HCT116 (cell line): ENCODE measurements around the gene GFPT2. TPM values are rescaled to one million over a fixed set of nuclear protein-coding genes. Genes with fewer than 3 reads are reported as not detected.
A peak's percentile ranks its signal among the peaks of the same experiment; 100 is the strongest.

Source experiments
- ATAC-seq: fragments of 200-7000 bp; cut with Tn5 transposase; 2 replicates; pipeline ENCODE4 v1.9.1; 2020; ENCODE audit warnings: mild to moderate bottlenecking, moderate library complexity
- BruUV-seq: library from RNA; stranded (reverse); fragments of 400-500 nt; replicated peaks from 2 replicates; lab custom pipeline; 2021; lab: Mats Ljungman, UMichigan
- CTCF ChIA-PET: fragments of 300-600 bp; sonication (Branson Sonifier 250); formaldehyde crosslinking; loops from one replicate; lab custom pipeline; 2021; ENCODE audit warnings: antibody characterized with exemption; lab: Charles Lee
- POLR2A ChIA-PET: fragments of 300-600, 350-600 bp; sonication (Branson Sonifier 250); formaldehyde crosslinking; loops from one replicate; lab custom pipeline; 2021; ENCODE audit warnings: antibody characterized with exemption; lab: Charles Lee
- RAD21 ChIA-PET, 2 experiments: fragments of 300-600 bp; sonication (Branson Sonifier 250); formaldehyde crosslinking; loops; one replicate each; lab custom pipeline; 2023; ENCODE audit warnings: low total read pairs in 2 of 2; ENCODE audit not compliant: uncharacterized antibody in 2 of 2, unreplicated experiment in 2 of 2, low non-redundant PET in 1 of 2; lab: Charles Lee
- DNase-seq: peaks from one replicate; pipeline ENCODE4 v3.0.0-alpha.2; 2010; ENCODE audit warnings: low read depth, low spot score
- H2AFZ ChIP-seq: fragments of 200-600 bp; shearing (Covaris generic), sonication (generic); 2 replicates; pipeline ENCODE4 v1.6.1; 2017; ENCODE audit warnings: low read depth, mixed run types, mixed read lengths, antibody characterized with exemption, low read length; ENCODE audit not compliant: poor library complexity, severe bottlenecking
- H3K27ac ChIP-seq: 2 replicates; pipeline ENCODE4 v1.5.1; 2012; ENCODE audit warnings: low read depth, low read length
- H3K27me3 ChIP-seq: fragments of 200-600 bp; sonication (generic); 2 replicates; pipeline ENCODE4 v1.6.1; 2016; ENCODE audit warnings: mixed run types, low read length, mixed read lengths; ENCODE audit not compliant: insufficient read depth
- H3K36me3 ChIP-seq, 2 experiments: fragments of 200-500 bp in 1 of 2; fragments of 200-600 bp in 1 of 2; sonication (Bioruptor generic) in 1 of 2; sonication (generic) in 1 of 2; 2 replicates each; pipeline versions ENCODE4 v1.5.1 to v1.6.1; 2014 to 2016; ENCODE audit warnings: low read length in 2 of 2, inconsistent platforms in 1 of 2, mixed read lengths in 1 of 2, mixed run types in 1 of 2; ENCODE audit not compliant: insufficient read depth in 2 of 2, control insufficient read depth in 1 of 2
- H3K4me1 ChIP-seq, 2 experiments: fragments of 200-600 bp in 1 of 2; sonication (generic) in 1 of 2; 2 replicates each; pipeline versions ENCODE4 v1.5.1 to v1.6.1; 2012 to 2017; ENCODE audit warnings: low read length in 2 of 2, inconsistent platforms in 1 of 2, mild to moderate bottlenecking in 1 of 2, mixed read lengths in 1 of 2, mixed run types in 1 of 2, moderate library complexity in 1 of 2; ENCODE audit not compliant: insufficient read depth in 2 of 2, control insufficient read depth in 1 of 2
- H3K4me2 ChIP-seq: fragments of 200-600 bp; sonication (generic); 2 replicates; pipeline ENCODE4 v1.6.1; 2017; ENCODE audit warnings: mixed run types, low read length, mixed read lengths
- H3K4me3 ChIP-seq, 2 experiments: fragments of 200-600 bp in 1 of 2; sonication (generic) in 1 of 2; replicated peaks in 1 of 2; 2 replicates each; pipeline ENCODE4 v1.5.1; 2011 to 2016; ENCODE audit warnings: low read length in 2 of 2, control low read depth in 1 of 2, low read depth in 1 of 2, mild to moderate bottlenecking in 1 of 2, mixed read lengths in 1 of 2, mixed run types in 1 of 2
- H3K79me2 ChIP-seq: fragments of 200-600 bp; sonication (generic); 2 replicates; pipeline ENCODE4 v1.6.1; 2017; ENCODE audit warnings: mild to moderate bottlenecking, mixed run types, low read length, moderate library complexity, mixed read lengths; ENCODE audit not compliant: insufficient read depth
- H3K9ac ChIP-seq: fragments of 200-600 bp; sonication (generic); 2 replicates; pipeline ENCODE4 v1.6.1; 2016; ENCODE audit warnings: low read length, mixed read lengths
- H3K9me2 ChIP-seq: fragments of 200-600 bp; sonication (generic), shearing (Covaris generic); 2 replicates; pipeline ENCODE4 v1.6.1; 2017; ENCODE audit warnings: mixed run types, mild to moderate bottlenecking, moderate library complexity; ENCODE audit not compliant: insufficient read depth
- H3K9me3 ChIP-seq, 2 experiments: fragments of 200-500 bp in 1 of 2; fragments of 200-600 bp in 1 of 2; sonication (Bioruptor generic) in 1 of 2; sonication (generic) in 1 of 2; 2 replicates each; pipeline ENCODE4 v1.6.1; 2014 to 2017; ENCODE audit warnings: low read length in 2 of 2, mixed read lengths in 2 of 2, inconsistent platforms in 1 of 2, low read depth in 1 of 2, mild to moderate bottlenecking in 1 of 2, mixed run types in 1 of 2, moderate library complexity in 1 of 2; ENCODE audit not compliant: control insufficient read depth in 1 of 2, insufficient read depth in 1 of 2
- H4K20me1 ChIP-seq: fragments of 200-600 bp; sonication (generic), shearing (Covaris generic); 2 replicates; pipeline ENCODE4 v1.6.1; 2017; ENCODE audit warnings: mixed run types, mild to moderate bottlenecking, moderate library complexity; ENCODE audit not compliant: insufficient read depth
- CBX3 ChIP-seq: IDR thresholded peaks from 2 replicates; pipeline ENCODE4 v1.6.1; 2012; ENCODE audit warnings: low read depth
- CTCF ChIP-seq, 3 experiments: fragments of 200-600 bp in 1 of 3; sonication (generic) in 1 of 3; IDR thresholded peaks in 2 of 3; conservative IDR thresholded peaks in 1 of 3; 2 replicates each; pipeline ENCODE4 v1.5.1; 2012 to 2017; ENCODE audit warnings: low read depth in 2 of 3, low read length in 2 of 3, antibody characterized with exemption in 1 of 3, borderline replicate concordance in 1 of 3, control low read depth in 1 of 3, mild to moderate bottlenecking in 1 of 3, mixed read lengths in 1 of 3, mixed run types in 1 of 3, moderate library complexity in 1 of 3; ENCODE audit not compliant: insufficient read depth in 1 of 3
- EGR1 ChIP-seq: IDR thresholded peaks from 2 replicates; pipeline ENCODE4 v1.6.1; 2012; ENCODE audit warnings: low read depth
- ELF1 ChIP-seq: IDR thresholded peaks from 2 replicates; pipeline ENCODE4 v1.6.1; 2012; ENCODE audit warnings: low read depth, borderline replicate concordance
- EZH2 ChIP-seq: fragments of 200-600 bp; sonication (generic); IDR thresholded peaks from 2 replicates; pipeline ENCODE4 v1.6.1; 2017; ENCODE audit warnings: antibody characterized with exemption, mixed run types
- EZH2phosphoT487 ChIP-seq: fragments of 200-600 bp; IDR thresholded peaks from 2 replicates; pipeline ENCODE4 v1.6.1; 2018; ENCODE audit warnings: antibody characterized with exemption, borderline replicate concordance
- FOSL1 ChIP-seq: IDR thresholded peaks from 2 replicates; pipeline ENCODE4 v1.6.1; 2012; ENCODE audit warnings: low read depth
- POLR2A ChIP-seq: IDR thresholded peaks from 2 replicates; pipeline ENCODE4 v1.7.0; 2011; ENCODE audit warnings: borderline replicate concordance; ENCODE audit not compliant: insufficient read depth, insufficient read length; ENCODE audit errors: extremely low read depth
- RAD21 ChIP-seq: IDR thresholded peaks from 2 replicates; pipeline ENCODE4 v1.6.1; 2012; ENCODE audit warnings: low read depth, mild to moderate bottlenecking
- REST ChIP-seq: IDR thresholded peaks from 2 replicates; pipeline ENCODE4 v1.6.1; 2012; ENCODE audit warnings: low read depth
- SIN3A ChIP-seq: IDR thresholded peaks from 2 replicates; pipeline ENCODE4 v1.6.1; 2012; ENCODE audit warnings: low read depth
- SP1 ChIP-seq: IDR thresholded peaks from 2 replicates; pipeline ENCODE4 v1.6.1; 2012; ENCODE audit warnings: low read depth
- SRF ChIP-seq: IDR thresholded peaks from 2 replicates; pipeline ENCODE4 v1.6.1; 2012; ENCODE audit warnings: low read depth
- ZNF274 ChIP-seq: fragments of 200-500 bp; sonication (Bioruptor generic); IDR thresholded peaks from 2 replicates; pipeline ENCODE4 v1.6.1; 2014; ENCODE audit warnings: mild to moderate bottlenecking, low read depth, low read length, inconsistent platforms
- intact Hi-C: fragments of 100-400 bp; cut with micrococcal nuclease; formaldehyde crosslinking; loops from 2 replicates; pipeline ENCODE4 v1.10.0; 2022
- total RNA-seq: library from RNA; stranded (reverse); gene quantifications from one replicate; pipeline ENCODE4 v1.2.1, GENCODE V29; 2021; ENCODE audit not compliant: unreplicated experiment
- TF ChIP-seq, protein P1 (sequence below): IDR thresholded peaks from 2 replicates; pipeline ENCODE4 v1.6.1; 2012
- TF ChIP-seq, protein P2 (sequence below): IDR thresholded peaks from 2 replicates; pipeline ENCODE4 v1.6.1; 2012

Gene GFPT2
- total RNA-seq, 1 experiment from 2014 or later: 16.1 TPM

- intact Hi-C loops: loop anchor here (10.0 kb wide), 1 partner anchor 165 kb away; no protein-coding TSS in a partner anchor
- Histone ChIP-seq H3K79me2 (peaks cover 47% of the 10 kb centered on the region), H3K9me2 (no peaks in the 10 kb centered on the region), H3K4me2 (peak overlapping the region; percentile 84), H2AFZ (no peak overlapping the region), H3K27me3 (no peaks in the 10 kb centered on the region), H3K27ac (no peak overlapping the region), H3K4me1 (peaks cover 10 to 24% of the 10 kb centered on the region in 2 experiments), H3K9ac (no peak overlapping the region), H3K4me3 (no peak overlapping the region), H3K36me3 (peaks cover 0 to 7% of the 10 kb centered on the region in 2 experiments; a peak in 1 of 4 replicates), H3K9me3 (no peaks in the 10 kb centered on the region), H4K20me1 (no peaks in the 10 kb centered on the region)
- TF ChIP-seq ZNF274 (no peak), EZH2 (no peak), ELF1 (no peak), SP1 (no peak), POLR2A (no peak), CBX3 (no peak), SRF (no peak), EGR1 (no peak), SIN3A (no peak; the same call in 1 of the 2 replicates), REST (no peak), FOSL1 (no peak), CTCF (IDR thresholded peaks at IDR 0.05 in 2 of 3, conservative IDR thresholded peaks at IDR 0.05 in 1 of 3; ENCODE audit: borderline replicate concordance in 1 of 3, insufficient read depth in 1 of 3, low read depth in 2 of 3, low read length in 2 of 3) (no peak), EZH2phosphoT487 (no peak), RAD21 (no peak)
- TF ChIP-seq, protein P1, sequence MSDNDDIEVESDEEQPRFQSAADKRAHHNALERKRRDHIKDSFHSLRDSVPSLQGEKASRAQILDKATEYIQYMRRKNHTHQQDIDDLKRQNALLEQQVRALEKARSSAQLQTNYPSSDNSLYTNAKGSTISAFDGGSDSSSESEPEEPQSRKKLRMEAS: no peak
- TF ChIP-seq, protein P2, sequence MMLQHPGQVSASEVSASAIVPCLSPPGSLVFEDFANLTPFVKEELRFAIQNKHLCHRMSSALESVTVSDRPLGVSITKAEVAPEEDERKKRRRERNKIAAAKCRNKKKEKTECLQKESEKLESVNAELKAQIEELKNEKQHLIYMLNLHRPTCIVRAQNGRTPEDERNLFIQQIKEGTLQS: no peak
- no TSS peak for BruUV-seq
- RAD21 ChIA-PET: no interaction called here
- DNase-seq (no peak), ATAC-seq (no peak)
- CTCF ChIA-PET: interaction anchor here (1.9 kb wide), 1 partner anchor 39 kb away, joined by 9 read pairs; no protein-coding TSS in a partner anchor
- POLR2A ChIA-PET: no interaction called here
These were observed 63.2 kb downstream of the GFPT2 start for GRCh38 chr5:180289966-180290365.
